GM23338 (cell line): Measurements from ENCODE around the gene APPBP2.

ENCODE experiments used
- CREB1 ChIP-seq: fragments of 250-450 bp; sonication (Bioruptor Pico); IDR thresholded peaks from 2 replicates; pipeline ENCODE4 v1.5.0; 2020; ENCODE audit warnings: low read depth, mild to moderate bottlenecking, moderate library complexity
- CTCF ChIP-seq, 2 experiments: fragments of 200-600 bp in 1 of 2; sonication (generic) in 1 of 2; conservative IDR thresholded peaks; 2 replicates each; pipeline versions ENCODE4 v1.5.1 to v1.6.1; 2016 to 2017; ENCODE audit warnings: antibody characterized with exemption in 2 of 2, low read depth in 2 of 2, mild to moderate bottlenecking in 2 of 2, moderate library complexity in 1 of 2
- ETS1 ChIP-seq: IDR thresholded peaks from 2 replicates; pipeline ENCODE4 v1.6.1; 2016; ENCODE audit warnings: antibody characterized with exemption
- EZH2 ChIP-seq: fragments of 200-600 bp; sonication (generic); IDR thresholded peaks from one replicate; pipeline ENCODE4 v1.8.0; 2017; ENCODE audit warnings: antibody characterized with exemption, mild to moderate bottlenecking, low read depth; ENCODE audit not compliant: unreplicated experiment
- EZH2phosphoT487 ChIP-seq: fragments of 200-600 bp; sonication (generic); IDR thresholded peaks from one replicate; pipeline ENCODE4 v1.8.1; 2018; ENCODE audit warnings: antibody characterized with exemption; ENCODE audit not compliant: unreplicated experiment
- JUNB ChIP-seq: IDR thresholded peaks from one replicate; pipeline ENCODE4 v1.6.1; 2016; ENCODE audit warnings: antibody characterized with exemption; ENCODE audit not compliant: unreplicated experiment
- NANOG ChIP-seq: IDR thresholded peaks from 2 replicates; pipeline ENCODE4 v1.6.1; 2016; ENCODE audit warnings: antibody characterized with exemption, borderline replicate concordance
- POLR2AphosphoS5 ChIP-seq: IDR thresholded peaks from 2 replicates; pipeline ENCODE4 v1.6.1; 2016; ENCODE audit warnings: antibody characterized with exemption, low read depth
- REST ChIP-seq: IDR thresholded peaks from one replicate; pipeline ENCODE4 v1.6.1; 2018; ENCODE audit warnings: antibody characterized with exemption; ENCODE audit not compliant: unreplicated experiment
- STAT1 ChIP-seq: IDR thresholded peaks from one replicate; pipeline ENCODE4 v1.6.1; 2016; ENCODE audit warnings: antibody characterized with exemption; ENCODE audit not compliant: unreplicated experiment
- ZNF114 ChIP-seq: fragments of 250-450 bp; sonication (Bioruptor Pico); IDR thresholded peaks from 2 replicates; pipeline ENCODE4 v1.5.0; 2020; ENCODE audit warnings: mild to moderate bottlenecking, moderate library complexity
- ZNF331 ChIP-seq: fragments of 250-450 bp; sonication (Bioruptor Pico); IDR thresholded peaks from 2 replicates; pipeline ENCODE4 v1.5.0; 2020; ENCODE audit warnings: low read depth, mild to moderate bottlenecking, moderate library complexity

- TF ChIP-seq EZH2 (no peak), CTCF (conservative IDR thresholded peaks at IDR 0.05; ENCODE audit: low read depth in 2 of 2) (no peak), CREB1 (CRISPR knock-in tag) (no peak), ETS1 (no peak), ZNF114 (CRISPR knock-in tag) (no peak), EZH2phosphoT487 (no peak), POLR2AphosphoS5 (no peak), STAT1 (no peak), REST (no peak), JUNB (no peak), NANOG (no peak), ZNF331 (CRISPR knock-in tag) (no peak)
Observed at GRCh38 chr17:60410001-60410400, 116.0 kb downstream of the APPBP2 start.
